GM13977 (cell line): Measurements from ENCODE around the gene GLIPR1L1.

Source experiments
- DNase-seq: peaks from one replicate; pipeline ENCODE4 v3.0.0; 2012; ENCODE audit warnings: low spot score
- CTCF ChIP-seq: IDR thresholded peaks from 2 replicates; pipeline ENCODE4 v1.5.1; 2012; ENCODE audit warnings: mild to moderate bottlenecking, control low read depth; ENCODE audit not compliant: insufficient read depth; ENCODE audit errors: extremely low read depth, missing control alignments
- in situ Hi-C: fragments of 300-500 bp; cut with MboI; formaldehyde crosslinking; loops from one replicate; pipeline ENCODE4 v1.12.0; 2022; ENCODE audit warnings: low sequenced_read_pairs, low pct_unique_long_range_greater_than_20kb, mixed read lengths, inconsistent platforms; ENCODE audit not compliant: unreplicated experiment

Gene GLIPR1L1

GRCh38 chr12:75389706-75390105, 55.2 kb downstream of the GLIPR1L1 start:
- TF ChIP-seq CTCF, result no peak
- peak; percentile 7 for DNase-seq
- in situ Hi-C loops, result no loop called here

- no peak for TF ChIP-seq CTCF
- no peak for DNase-seq
- in situ Hi-C loops, result no loop called here
Observed at GRCh38 chr12:75390156-75390898, 55.9 kb downstream of the GLIPR1L1 start.

DNA sequence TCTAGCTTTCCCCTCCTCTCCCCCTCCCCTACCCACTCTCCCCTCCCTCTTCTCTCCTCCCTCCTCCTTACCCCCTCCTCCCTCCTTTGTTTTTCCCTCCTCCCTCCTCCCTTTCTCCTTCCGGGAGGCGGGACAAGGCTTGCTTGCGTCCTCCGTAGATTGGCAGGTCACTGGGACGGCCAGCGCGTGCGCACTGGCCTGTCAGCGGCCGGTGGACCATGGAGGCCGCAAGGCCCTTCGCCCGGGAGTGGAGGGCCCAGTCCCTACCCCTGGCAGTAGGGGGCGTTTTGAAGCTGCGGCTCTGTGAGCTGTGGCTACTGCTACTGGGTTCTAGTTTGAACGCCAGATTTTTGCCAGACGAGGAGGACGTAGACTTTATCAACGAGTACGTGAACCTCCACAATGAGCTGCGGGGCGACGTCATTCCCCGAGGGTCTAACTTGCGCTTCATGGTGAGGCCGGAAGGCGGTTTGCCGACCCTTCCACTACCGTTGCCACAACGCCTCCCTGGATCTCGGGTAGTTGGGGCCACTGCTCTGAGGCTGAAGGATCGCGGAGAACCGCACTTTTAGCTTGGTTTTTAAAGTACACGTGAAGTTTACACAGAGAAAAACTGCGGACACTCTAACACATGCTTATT, 56.5 kb downstream of the GLIPR1L1 start, which contains the start of gene GLIPR1L2:
Gene GLIPR1L2 (plus strand): TSS at position 191 of the 640 bp plus-strand sequence. CDS start 28 bp downstream, at position 219.
- DNase-seq, result peak; percentile 80
- TF ChIP-seq CTCF, result peak; percentile 66
- in situ Hi-C loops, result no loop called here

GRCh38 chr12:75404231-75404630, 69.8 kb downstream of the GLIPR1L1 start:
- in situ Hi-C loops, result no loop called here

DNA sequence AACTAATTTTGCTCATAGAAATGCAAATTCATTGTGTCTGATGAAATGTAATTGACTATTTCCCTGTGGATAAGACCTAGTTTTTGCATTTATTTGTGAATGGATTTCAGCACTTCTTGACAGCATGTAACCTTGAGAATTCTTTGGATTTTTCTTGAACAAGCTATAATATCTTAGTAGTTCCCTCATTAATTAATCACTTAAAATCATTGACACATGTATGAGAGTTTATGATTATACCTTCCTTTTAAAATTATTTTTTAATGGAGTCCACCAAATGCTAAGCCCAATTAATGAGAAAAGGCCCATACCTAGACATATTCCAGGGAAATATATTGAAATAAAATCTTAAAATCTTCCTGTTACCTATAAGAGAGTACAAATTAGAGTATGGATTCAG, 73.2 kb downstream of the GLIPR1L1 start:
- in situ Hi-C loops, result no loop called here
- DNase-seq, result no peak
- no peak for TF ChIP-seq CTCF

More at GRCh38 chr12:75404231-75404630, 69.8 kb downstream of the GLIPR1L1 start:
- no peak for DNase-seq
- no peak for TF ChIP-seq CTCF

GRCh38 chr12:75409830-75410229, 75.4 kb downstream of the GLIPR1L1 start:
- in situ Hi-C loops, result no loop called here
- DNase-seq, result no peak
- no peak for TF ChIP-seq CTCF
